ENCODE measurements around the gene RUNX3.

RUNX3 gene

GRCh38 chr1:24932284-24932683 lies 2.2 kb upstream of the RUNX3 start:
- H3K27ac Mint-ChIP-seq: no peak overlapping the region
- peaks cover 4% of the 10 kb centered on the region for H3K36me3 Mint-ChIP-seq (ENCODE audit: low read depth)
- peak overlapping the region; percentile 29 to 51 (median 31) for H3K4me3 Mint-ChIP-seq
- peaks cover 92% of the 10 kb centered on the region for H3K27me3 Mint-ChIP-seq (ENCODE audit: low read depth)
- peak; percentile 85 to 92 (median 90) for TF ChIP-seq CTCF (IDR thresholded peaks at IDR 0.05; ENCODE audit: unreplicated experiment in 3 of 3)
- peaks cover 23% of the 10 kb centered on the region for H3K4me1 Mint-ChIP-seq
- H3K9me3 Mint-ChIP-seq: no peaks in the 10 kb centered on the region

GRCh38 chr1:24931468-24932231 lies 1.6 kb upstream of the RUNX3 start:
- H3K27ac Mint-ChIP-seq: no peak overlapping the region
- H3K4me1 Mint-ChIP-seq: peaks cover 23% of the 10 kb centered on the region
- no peak for TF ChIP-seq CTCF (IDR thresholded peaks at IDR 0.05; ENCODE audit: unreplicated experiment in 3 of 3)
- H3K36me3 Mint-ChIP-seq (ENCODE audit: low read depth): peaks cover 4% of the 10 kb centered on the region
- H3K9me3 Mint-ChIP-seq: no peaks in the 10 kb centered on the region
- peaks cover 92% of the 10 kb centered on the region for H3K27me3 Mint-ChIP-seq (ENCODE audit: low read depth)
- peak overlapping the region; percentile 34 to 60 (median 48) for H3K4me3 Mint-ChIP-seq

- Mint-ChIP-seq H3K9me3 (no peaks in the 10 kb centered on the region), H3K27ac (no peak overlapping the region), H3K4me1 (peaks cover 27% of the 10 kb centered on the region), H3K36me3 (ENCODE audit: low read depth) (peaks cover 4% of the 10 kb centered on the region), H3K27me3 (ENCODE audit: low read depth) (peaks cover 93% of the 10 kb centered on the region), H3K4me3 (peak overlapping the region; percentile 34 to 60 (median 48))
- no peak for TF ChIP-seq CTCF (IDR thresholded peaks at IDR 0.05; ENCODE audit: unreplicated experiment in 3 of 3)
These were observed 1.0 kb upstream of the RUNX3 start for GRCh38 chr1:24931146-24931467.

- TF ChIP-seq CTCF (IDR thresholded peaks at IDR 0.05; ENCODE audit: unreplicated experiment in 3 of 3): no peak
- H3K9me3 Mint-ChIP-seq: no peaks in the 10 kb centered on the region
- peaks cover 4% of the 10 kb centered on the region for H3K36me3 Mint-ChIP-seq (ENCODE audit: low read depth)
- peaks cover 93% of the 10 kb centered on the region for H3K27me3 Mint-ChIP-seq (ENCODE audit: low read depth)
- H3K27ac Mint-ChIP-seq: no peak overlapping the region
- H3K4me3 Mint-ChIP-seq: no peak overlapping the region
- peaks cover 28% of the 10 kb centered on the region for H3K4me1 Mint-ChIP-seq
These were observed 447 bp downstream of the RUNX3 start for GRCh38 chr1:24929398-24930259.

GRCh38 chr1:24928689-24929397 lies 1.2 kb downstream of the RUNX3 start:
- peak overlapping the region; percentile 7 to 43 (median 19) for H3K4me3 Mint-ChIP-seq
- no peak overlapping the region for H3K27ac Mint-ChIP-seq
- H3K27me3 Mint-ChIP-seq (ENCODE audit: low read depth): peaks cover 93% of the 10 kb centered on the region
- peaks cover under 1% of the 10 kb centered on the region for H3K36me3 Mint-ChIP-seq (ENCODE audit: low read depth)
- H3K9me3 Mint-ChIP-seq: no peaks in the 10 kb centered on the region
- H3K4me1 Mint-ChIP-seq: peaks cover 20% of the 10 kb centered on the region
- TF ChIP-seq CTCF (IDR thresholded peaks at IDR 0.05; ENCODE audit: unreplicated experiment in 3 of 3): no peak
